Activated naive CD4-positive, alpha-beta T cell (primary cell): ENCODE measurements around the gene FAHD1.

Experiments
- DNase-seq, 4 experiments: peaks; one replicate each; lab custom pipeline; 2025; lab: John Stamatoyannopoulos, UW

Gene FAHD1

DNA sequence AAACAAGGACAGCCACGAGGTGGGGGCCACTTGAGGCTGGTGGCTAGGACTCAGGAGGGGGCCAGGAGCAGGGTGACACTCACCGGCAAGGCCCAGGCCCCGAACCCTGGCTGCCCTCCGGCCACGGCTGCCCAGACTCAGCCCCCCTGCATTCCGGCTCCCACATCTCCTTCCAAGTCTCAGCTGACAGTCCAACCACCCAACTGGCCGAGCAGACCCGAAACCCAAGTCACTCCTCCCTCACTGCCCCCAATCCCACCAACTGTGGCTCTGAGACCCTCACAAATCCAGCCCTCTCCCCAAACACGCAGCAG is 9.8 kb upstream of the FAHD1 start:
- no peak for DNase-seq

DNA sequence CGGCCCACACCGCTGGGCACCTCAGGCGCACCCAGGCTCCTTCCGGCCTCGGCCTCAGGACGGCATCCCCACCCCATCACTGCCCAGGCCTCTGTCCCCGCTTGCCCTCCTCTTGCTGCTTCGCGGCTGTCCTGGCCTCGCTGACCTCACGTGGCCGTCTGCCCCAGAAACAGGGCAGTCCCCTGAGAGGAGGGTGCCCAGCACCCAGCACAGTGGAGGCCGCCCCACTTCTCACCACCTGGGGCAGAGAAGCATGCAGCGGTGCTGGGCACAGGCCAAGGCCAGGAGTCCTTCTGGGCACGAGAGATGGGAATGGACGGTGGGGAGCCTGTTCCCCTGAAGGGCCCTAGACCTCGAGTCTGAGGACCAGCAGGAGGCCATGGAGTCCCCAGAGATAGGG is 9.3 kb upstream of the FAHD1 start:
- no peak for DNase-seq

DNA sequence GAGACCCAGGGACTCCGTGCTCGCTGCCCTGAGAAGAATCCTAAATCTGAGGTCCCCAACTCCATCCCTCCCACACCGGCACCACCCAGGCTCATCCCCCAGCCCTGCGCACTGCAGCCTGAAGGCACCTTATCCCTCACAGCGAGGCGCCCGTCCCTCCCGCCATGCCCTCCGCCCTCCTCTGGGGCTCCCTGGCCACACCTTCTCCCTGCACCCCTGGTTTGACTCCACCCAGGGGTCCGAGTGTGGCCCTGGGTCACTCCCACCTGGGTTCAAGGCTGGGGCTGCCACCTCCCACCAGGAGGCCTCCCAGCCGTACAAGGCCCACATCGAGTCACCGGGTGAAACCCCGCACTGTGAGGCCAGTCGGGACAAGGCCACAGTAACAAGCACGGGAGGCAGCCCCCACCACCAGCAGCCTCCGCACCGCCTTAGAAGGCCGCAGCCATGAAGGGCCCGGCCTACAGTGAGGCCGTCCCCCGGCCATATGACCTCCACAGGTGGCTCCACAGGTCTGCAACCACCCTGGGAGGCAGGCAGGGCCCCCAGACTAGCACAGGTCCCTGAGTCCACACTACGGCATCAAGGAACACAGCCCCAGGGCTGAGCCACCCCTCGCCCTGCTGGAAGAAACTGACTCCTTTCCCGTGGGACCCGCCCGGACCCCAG is 8.7 kb upstream of the FAHD1 start:
- DNase-seq: no peak

DNA sequence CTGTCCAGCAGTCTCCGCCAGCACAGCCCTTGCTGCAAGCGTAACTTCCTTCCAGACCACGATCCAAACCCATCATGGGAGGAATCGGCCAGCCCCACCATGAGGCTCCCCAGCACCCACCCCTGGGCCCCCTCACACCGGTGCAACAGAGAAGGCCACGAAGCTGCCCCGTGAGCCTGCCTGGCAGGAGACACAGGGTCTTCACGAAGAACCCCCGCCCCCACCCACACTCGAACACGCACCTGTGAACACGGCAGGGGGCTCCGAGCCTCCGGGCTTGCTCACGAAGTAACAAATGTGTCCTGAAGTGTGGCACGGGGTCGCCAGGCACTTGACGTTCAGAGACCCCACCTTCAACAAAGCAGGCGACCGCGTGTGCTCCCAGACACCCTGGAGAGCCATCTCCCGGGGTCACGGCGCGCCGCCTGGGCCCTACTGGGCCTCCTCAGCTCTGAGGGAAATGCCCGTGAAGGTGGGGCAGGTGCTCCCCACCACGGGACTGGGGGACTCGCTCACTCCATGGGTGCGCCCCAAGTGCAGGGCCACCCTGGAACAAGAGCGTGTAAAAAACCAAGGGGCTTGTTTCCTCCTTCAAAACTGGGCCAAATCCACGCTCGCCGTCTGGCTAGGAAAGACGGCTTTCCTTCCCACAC is 8.0 kb upstream of the FAHD1 start:
- DNase-seq: no peak

DNA sequence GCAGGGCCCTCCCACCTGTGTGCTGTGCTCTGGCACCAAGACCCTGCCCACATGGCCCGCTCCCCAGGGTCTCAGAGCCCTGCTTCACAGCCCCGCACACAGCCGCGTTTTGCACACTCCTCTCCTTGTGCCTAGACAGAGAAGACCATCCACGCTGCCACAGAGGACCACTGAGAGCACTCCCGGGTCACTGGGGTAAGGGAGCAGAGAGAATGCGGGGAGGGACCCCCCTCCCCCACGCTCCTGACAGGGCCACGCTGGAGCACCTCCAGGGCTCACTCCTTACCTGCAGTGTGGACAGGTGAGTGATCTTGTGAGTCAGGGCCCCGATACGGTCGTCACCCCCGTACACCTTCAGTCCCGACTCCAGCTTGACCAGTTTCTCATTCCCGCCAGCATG is 7.4 kb upstream of the FAHD1 start:
- DNase-seq: no peak

DNA sequence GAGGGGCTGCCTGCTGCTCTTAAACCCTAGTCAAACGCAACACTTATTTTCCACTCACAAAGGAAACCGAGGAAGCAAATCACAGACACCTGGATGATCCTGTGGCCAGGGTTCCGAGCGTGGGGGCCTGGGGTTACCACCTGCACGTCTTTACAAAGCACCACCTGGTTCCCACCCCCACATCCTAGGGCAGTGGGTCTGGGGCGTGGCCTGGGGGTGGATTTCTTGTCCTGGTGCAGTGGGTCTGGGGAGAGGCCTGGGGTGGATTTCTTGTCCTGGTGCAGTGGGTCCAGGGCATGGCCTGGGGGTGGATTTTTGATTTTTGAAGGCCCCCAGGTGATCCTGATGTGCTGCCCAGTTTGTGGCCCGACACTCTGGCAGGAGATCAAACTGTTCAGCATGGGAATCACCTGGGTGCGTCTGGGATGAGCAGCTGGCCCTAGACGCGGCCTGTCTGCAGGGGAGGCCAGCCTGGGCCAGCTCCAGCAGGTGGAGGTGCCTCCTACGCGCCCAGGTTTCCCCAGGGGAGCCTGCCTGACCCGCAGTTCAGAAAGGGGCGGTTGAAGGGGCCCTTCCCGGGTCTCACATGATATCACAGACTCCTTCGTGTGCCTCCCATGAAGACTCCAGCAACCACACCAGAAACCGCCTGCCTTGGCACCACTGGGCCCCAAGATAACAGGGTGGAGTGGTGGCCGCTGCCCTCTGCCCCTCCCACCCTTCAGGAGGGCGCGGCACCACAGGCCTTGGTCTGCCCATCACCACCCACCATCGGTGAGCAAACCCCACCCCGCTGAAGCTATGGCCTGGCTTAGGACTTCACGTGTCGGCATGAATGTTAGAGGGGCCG is 6.7 kb upstream of the FAHD1 start:
- DNase-seq: no peak

DNA sequence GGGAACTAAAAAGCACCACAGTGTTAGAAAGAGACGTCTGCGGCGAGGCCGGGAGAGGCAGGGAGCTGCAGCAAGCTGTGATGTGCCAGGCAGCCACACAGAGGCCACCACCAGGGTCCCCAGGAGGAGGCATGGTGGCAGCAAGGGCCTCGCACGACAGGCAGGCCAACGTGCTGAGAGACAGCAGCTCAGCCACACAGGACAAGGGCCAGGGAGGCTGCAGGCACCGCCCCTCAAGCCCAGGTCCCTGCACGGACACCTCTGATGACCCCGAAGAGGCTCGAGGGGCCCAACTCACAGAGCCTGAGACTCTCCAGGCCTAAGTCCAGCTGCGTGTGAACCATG is 6.1 kb upstream of the FAHD1 start:
- no peak for DNase-seq

DNA sequence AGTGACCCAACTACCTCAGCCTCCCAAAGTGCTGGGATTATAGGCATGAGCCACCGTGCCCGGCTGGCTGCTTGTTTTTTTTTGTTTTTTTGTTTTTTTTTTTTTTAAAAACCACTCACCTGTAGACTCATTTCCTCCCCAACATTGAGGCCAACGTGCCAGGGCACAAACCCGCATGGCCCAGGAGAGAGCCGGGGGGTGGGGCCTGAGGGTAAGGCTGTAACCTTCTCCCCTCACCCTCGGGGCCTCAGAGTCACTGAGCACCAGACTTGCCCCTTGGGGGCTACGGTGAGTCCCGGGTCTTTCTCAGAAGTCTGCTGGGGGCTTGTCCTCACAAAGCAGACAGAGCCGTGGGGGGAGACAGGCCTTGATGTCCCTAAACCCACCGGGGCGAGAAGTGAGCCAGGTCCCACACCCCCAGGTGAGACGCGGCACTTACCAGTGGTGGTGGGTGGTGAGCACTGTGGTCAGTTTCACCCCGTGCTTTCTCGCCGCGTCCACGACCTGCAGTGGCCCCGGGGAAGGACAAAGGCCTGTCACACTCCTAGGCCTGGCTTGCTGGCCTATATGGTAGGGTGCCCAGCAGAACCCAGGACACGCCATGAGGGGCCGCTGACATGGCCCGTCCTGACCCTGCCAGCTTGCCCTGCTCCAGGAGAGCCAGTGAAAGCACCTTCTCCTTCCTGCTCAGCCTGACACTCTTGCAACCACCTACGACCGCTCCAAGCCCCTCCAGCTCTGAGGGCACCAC is 5.0 kb upstream of the FAHD1 start:
- DNase-seq: no peak

DNA sequence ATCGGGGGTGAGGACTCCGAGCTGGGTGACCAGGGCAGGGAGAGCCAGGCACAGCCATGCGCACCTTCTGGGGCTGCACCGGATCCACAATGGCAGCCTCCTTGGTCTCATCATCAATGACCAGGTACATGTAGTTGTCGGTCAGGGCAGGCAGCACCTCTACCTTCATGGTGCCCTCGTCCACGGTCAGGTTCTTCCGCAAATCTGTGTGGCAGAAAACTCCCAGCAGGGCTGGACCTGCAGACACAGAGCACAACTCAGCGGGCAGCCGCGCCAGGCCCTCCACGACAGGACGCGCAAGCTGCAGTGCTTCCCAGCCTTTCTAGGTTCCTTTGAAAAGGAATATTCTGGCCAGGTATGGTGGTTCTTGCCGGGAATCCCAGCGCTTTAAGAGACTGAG is 4.2 kb upstream of the FAHD1 start:
- DNase-seq: no peak

DNA sequence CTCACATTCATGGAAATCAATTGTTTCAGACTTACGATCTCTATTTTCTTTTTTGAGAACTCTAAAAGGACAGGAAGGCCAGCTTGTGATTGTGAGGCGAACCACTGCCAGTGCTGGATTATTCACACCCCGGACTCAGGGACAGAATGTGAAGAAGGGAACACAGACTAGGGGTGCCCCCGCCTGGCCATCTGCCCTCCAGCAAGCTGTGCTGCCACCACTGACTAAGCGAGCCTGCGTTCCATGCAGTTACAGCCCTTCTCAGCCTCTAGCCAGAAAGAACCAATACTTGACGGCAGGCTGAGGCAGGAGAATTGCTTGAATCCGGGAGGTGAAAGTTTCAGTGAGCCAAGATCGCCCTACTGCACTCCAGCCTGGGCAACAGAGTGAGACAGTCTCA is 3.2 kb upstream of the FAHD1 start:
- no peak for DNase-seq

DNA sequence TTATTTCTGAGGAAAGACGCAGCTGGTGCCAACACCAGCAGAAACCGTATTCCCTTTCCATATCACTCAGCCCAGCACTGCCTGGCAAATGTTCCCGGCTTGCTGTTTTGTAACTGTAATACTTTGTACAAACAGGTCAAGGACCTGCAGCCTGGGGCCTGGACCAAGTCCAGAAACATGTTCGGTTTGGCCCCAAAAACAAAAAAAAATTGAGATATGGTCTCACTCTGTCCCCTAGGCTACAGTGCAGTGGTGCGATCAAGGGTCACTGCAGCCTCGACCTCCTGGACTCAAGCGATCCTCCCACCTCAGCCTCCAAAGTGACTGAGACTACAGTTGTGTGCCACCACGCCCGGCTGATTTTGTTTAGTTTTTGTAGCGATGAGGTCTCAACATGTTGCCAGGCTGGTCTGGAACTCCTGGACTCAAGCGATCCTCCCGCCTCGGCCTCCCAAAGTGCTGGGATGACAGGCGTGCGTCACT is 1.6 kb upstream of the FAHD1 start:
- no peak for DNase-seq

DNA sequence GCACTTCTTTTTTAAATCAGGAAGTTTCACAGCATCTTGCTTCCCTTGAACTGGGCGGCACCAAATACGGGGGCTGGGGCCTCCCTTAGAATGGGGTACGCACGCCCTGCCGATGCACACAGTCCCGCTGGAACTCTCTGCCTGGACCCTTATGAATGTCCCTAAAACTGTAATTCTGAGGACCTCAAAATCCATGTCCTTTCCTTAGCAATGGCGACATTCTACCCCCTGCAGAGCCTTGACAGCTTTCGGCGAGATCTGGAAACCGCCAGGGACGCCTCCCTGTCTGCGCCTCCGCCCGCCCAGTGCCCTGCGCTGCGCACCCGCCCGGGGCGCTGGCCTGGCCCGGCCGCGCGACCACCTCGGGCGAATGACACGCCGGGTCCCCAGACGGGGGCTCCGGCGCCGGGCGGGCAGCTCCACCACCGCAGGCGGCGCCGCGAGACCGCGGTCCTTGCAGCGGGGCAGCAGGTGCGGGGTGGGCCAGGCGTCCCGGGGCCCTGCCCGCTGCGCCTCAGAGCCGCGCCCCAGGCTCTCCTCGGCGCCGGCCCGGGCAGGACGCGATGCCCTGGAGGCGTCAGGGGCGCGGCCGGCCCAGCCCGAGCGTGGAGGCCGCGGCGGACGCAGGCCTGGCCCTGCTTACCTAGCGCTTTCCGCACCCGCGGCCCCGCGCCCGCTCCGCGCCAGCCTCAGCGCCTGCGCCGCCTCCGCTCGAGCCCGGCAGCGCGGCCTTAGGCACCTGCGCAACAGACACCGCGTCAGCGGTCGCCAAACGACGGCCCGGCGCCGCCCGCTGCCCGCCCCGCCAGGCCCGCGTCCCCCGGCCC is 929 bp upstream of the FAHD1 start:
- DNase-seq: peak in 3 of 4 experiments; percentile 52 to 74 (median 65)

DNA sequence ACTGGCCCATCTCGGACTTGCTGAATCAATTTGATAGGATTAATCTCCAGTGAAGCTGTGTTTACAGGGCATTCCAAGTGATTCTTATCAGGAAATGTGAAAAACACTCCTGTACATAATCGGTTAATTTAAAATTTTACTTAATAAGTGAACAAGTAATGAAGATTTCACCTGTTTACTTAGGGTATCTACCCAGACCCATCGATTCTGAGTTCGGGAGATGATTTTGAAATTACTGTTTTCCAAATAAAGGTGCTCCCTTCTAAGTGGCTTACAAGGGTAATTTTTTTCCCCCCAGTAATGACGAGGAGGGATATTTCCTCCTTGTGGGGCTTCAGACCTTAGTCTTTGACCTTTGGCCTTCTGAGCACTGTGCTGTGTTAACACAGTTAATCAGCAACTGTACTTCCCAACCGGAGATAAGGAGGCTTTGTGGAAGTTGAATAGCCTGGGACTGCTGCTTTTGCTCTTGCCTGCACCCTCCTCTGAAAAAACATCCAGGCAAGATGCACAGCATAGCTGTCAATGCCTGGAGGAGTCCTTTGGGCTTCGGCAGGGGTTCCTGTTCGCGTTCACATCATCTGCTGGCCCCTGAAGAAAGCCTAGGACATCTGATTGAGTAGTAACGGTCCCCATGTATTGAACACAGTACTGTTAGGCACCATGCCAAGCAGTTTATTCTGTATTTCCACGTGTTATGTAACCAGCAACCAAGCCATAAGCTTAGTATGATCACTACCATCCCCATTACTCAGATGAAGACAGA is 1.8 kb downstream of the FAHD1 start:
- no peak for DNase-seq

DNA sequence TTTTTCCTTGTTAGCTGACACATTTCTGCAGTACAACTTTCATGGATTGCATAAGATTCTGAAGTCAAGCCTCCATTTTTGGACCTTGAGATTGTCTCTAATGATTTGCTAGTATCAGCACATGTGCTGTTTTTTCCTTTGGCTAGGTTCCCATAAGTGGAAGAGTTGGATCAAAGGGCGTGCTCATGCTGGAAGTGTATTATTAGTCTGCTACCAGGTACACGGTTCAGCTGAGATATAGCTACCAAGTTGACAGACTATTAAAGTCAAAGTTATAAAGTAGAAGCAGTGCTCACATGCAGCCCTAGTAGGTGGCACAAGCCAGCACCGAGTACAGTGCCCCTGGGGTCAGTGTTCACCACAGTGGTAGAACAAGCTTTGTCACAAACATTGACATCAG is 3.2 kb downstream of the FAHD1 start:
- DNase-seq: no peak

DNA sequence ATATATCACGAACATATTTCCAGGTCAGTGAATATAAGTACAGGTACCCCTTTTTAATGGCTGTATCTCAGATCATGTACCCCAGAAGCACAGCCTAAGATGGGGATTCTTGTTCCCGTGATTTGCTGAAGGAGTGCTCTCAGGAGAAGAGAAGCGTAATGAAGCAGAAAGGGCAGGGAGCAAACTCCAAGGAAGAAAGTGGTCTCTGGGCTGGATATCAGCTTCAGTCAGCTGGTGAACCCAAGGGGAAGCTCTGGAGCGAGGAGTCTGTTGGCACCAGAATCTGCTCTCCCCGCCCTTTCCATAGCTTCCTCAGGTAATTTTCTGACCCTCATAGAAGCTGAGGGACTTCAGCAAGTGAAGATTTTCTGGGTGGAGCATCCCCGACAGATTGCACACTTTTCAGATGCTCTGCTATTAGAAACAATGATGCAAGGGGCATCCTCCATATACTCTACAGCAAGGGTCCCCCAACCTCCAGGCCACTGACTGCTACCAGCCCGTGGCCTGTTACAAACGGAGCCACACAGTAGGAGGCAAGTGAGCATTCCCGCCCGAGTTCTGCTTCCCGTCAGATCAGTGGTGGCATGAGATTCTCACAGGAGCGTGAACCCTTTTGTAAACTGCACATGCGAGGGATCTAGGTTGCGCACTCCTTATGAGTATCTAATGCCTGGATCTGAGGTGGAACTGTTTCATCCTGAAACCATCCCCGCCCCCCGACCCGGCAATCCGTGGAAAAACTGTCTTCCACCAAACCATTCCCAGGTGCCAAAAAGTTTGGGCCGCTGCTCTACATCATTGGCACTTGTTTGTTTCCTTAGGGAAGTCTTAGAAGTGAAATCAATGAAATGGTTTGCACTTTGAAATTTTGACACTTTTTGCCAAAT is 4.4 kb downstream of the FAHD1 start:
- no peak for DNase-seq

DNA sequence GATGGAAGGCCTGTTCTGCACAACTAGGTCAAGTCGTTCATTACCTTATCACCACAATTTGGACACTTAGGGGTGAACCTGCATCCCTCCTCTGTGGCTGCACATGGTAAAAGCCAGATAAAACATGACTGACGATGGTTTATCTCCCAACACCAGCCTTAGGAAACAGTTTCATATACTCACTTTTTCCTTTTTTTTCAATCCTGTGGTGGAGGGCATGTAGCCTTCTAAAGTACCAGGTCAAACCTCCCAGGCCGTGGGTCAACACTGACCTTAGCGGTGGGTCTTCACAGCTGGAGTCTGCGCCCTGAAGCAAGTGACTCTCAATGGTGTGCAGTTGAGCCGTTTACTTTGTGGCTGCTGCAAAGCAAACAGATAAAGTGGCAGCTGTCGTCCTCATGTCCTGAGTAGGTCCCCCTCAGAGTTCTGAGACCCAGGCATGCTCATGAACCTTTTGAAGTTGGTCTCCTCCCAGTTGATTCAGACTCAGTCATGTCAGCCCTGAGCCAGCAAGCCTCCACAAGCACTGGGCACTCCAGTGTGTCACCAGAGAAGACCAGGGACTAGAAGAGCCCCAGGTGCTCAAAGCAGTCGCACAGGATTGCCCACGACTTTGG is 5.9 kb downstream of the FAHD1 start:
- no peak for DNase-seq

DNA sequence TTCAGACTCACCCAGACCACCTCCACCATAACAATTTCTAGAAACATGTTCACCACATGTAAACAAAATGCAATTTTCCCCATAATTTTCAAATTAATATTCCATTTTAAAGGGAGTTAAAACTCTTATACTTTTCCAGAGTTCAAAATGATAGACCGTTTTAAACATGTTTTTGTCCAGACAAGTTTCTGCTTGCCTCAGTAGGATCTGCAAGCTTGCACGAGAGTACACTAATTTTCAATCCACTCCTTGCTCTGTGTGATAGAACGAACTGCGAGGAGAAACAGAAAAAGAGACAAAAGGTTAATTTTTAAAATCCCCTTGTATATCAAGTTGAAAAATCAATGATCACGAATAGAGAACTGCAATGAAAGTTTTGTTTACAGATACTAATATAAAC is 7.1 kb downstream of the FAHD1 start:
- no peak for DNase-seq

DNA sequence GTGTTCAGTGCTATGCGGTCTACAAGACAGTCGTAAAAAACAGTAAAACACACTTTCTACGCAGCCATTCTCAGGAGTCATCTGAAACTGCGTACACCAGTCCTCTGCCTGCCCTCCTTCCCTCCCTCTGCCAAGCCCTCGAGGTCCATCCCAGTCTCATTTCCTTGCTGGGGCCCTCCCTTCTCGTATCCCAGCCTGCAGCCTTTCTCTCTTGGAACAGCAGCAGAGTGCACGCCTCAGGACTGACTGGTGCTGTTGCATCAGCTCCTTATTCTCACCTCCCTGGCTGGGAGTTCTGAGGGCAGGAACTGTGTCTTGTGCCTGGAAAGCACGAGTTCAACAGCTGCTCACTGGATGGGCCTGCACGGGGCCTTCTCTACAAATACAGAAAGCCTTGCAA is 12.5 kb downstream of the FAHD1 start:
- DNase-seq: no peak

DNA sequence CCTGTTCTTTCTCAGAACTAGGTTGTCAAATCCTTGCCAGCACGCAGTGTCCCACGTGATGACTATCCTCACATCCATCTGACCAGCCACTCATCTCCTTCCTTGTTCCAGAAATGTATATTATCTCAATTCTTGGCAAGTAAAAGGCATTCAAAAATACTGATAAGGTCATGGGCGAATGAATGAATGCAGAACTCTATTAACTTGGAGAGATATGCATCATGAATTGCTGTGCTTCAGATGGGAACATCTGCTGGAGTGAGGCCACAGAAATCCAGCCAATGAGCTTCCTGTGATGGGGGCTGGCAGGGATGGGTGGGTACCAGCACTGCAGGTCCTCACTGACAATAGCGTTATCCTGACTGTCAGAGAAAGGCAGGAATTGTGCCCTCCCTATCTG is 19.0 kb downstream of the FAHD1 start:
- no peak for DNase-seq
